ENCODE data around the gene SLC34A1. TPM values are rescaled to one million over a fixed set of nuclear protein-coding genes. Genes with fewer than 3 reads are reported as not detected.

The SLC34A1 gene
- total and polyA plus RNA-seq, 2 of the 4 experiments (the other 2 are of a cell fraction): not detected

DNA sequence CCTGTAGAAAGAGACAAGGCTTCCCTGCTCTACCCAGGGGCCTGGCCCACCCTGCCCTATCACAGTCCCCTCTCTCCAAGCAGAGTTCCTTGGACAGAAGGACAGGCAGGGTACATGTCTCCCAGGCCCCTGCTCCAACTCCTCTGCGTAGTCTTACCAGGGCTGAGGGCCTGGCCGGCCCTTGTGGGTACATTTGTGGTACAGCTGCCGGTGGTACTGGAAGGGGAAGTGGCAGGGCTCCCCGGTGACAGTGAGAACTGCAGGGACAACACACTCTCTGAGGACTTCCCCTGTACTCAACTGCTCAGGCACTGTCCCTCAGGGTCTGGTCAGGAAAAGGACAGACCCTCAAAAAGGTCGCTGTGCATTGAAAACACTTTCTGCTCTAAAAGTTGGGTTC, 21.6 kb downstream of the SLC34A1 start:
- CTCF ChIA-PET: interaction anchor here (5.4 kb wide), 1 partner anchor 14 kb away, joined by 56 read pairs; no protein-coding TSS in a partner anchor
- Histone ChIP-seq H2AK5ac (ENCODE audit: low read depth, low read length) (no peak overlapping the region), H2BK5ac (ENCODE audit: low read depth, low read length, poor library complexity, severe bottlenecking) (no peak overlapping the region), H2AFZ (replicated peaks; ENCODE audit: low read length, poor library complexity) (peak overlapping the region; percentile 36), H3K56ac (ENCODE audit: extremely low read depth, insufficient read depth, low read length) (no peak overlapping the region), H3K4me2 (ENCODE audit: low read depth, low read length) (no peak overlapping the region), H3K4me3 (ENCODE audit: insufficient read depth, low read depth, low read length) (no peak overlapping the region), H3K14ac (replicated peaks; ENCODE audit: low read depth, low read length) (no peak overlapping the region), H3K4me1 (ENCODE audit: control insufficient read depth, insufficient read depth, low read length) (peaks cover 4% of the 10 kb centered on the region; the same call in 1 of the 2 replicates), H3K23ac (ENCODE audit: low read depth, low read length) (no peak overlapping the region), H3K4ac (ENCODE audit: low read depth, low read length) (no peak overlapping the region), H3K27me3 (ENCODE audit: control insufficient read depth, insufficient read depth, low read length) (peaks cover 42% of the 10 kb centered on the region), H3K27ac (ENCODE audit: insufficient read depth, low read length) (no peak overlapping the region), H3K18ac (ENCODE audit: low read depth, low read length) (no peak overlapping the region), H4K91ac (ENCODE audit: insufficient read depth, low read depth, low read length) (no peak overlapping the region), H4K8ac (ENCODE audit: low read depth in 2 of 2, low read length in 2 of 2) (no peak overlapping the region), H2AK9ac (replicated peaks; ENCODE audit: low read depth, low read length, poor library complexity) (no peak overlapping the region), H3K79me1 (ENCODE audit: low read depth in 1 of 2, low read length in 2 of 2) (no peaks in the 10 kb centered on the region), H2BK20ac (ENCODE audit: low read depth, low read length) (no peak overlapping the region), H3K9me1 (ENCODE audit: insufficient read depth, low read length) (no peaks in the 10 kb centered on the region), H3K9me3 (ENCODE audit: control insufficient read depth, insufficient read depth, low read length) (no peaks in the 10 kb centered on the region), H4K20me1 (ENCODE audit: insufficient read depth, low read length) (no peaks in the 10 kb centered on the region), H2BK120ac (ENCODE audit: low read depth, low read length) (no peak overlapping the region), H4K5ac (ENCODE audit: low read depth, low read length) (no peak overlapping the region), H3K9ac (ENCODE audit: low read depth, low read length) (no peak overlapping the region), H3K36me3 (ENCODE audit: control insufficient read depth, insufficient read depth, low read length) (no peaks in the 10 kb centered on the region), H2BK15ac (ENCODE audit: low read depth, low read length) (no peak overlapping the region)
- ATAC-seq (ENCODE audit: low read depth): no peak
- no CpG with 5 or more reads among the region's 5 CpGs for WGBS, 2 experiments (ENCODE audit: extremely low coverage in 2 of 2, insufficient read length in 1 of 2)
- dilution Hi-C loops (cut with HindIII; ENCODE audit: low sequenced_read_pairs, unreplicated experiment) (no loop called here), intact Hi-C loops (cut with micrococcal nuclease) (loop anchor here (2.0 kb wide), 1 partner anchor 41 kb away; the partner anchor contains the start of gene PRR7), in situ Hi-C loops (cut with MboI; ENCODE audit: low sequenced_read_pairs) (loop anchor here (5.0 kb wide), 1 partner anchor 41 kb away; the partner anchor contains the start of gene PRR7)
- no peak for DNase-seq
- POLR2A ChIA-PET (ENCODE audit: unreplicated experiment): no interaction called here
- TF ChIP-seq RCOR1 (IDR thresholded peaks at IDR 0.05; ENCODE audit: insufficient replicate concordance, low read length) (no peak), RFX5 (IDR thresholded peaks at IDR 0.05; ENCODE audit: low read depth, low read length) (no peak), POLR2A (IDR thresholded peaks at IDR 0.05; ENCODE audit: low read depth, low read length) (no peak), CHD1 (IDR thresholded peaks at IDR 0.05; ENCODE audit: low read depth, low read length) (no peak), MAFK (IDR thresholded peaks at IDR 0.05; ENCODE audit: low read depth, low read length) (no peak), FOS (IDR thresholded peaks at IDR 0.05; ENCODE audit: low read depth, low read length) (no peak), MXI1 (IDR thresholded peaks at IDR 0.05; ENCODE audit: borderline replicate concordance, low read depth, low read length) (no peak), RAD21 (IDR thresholded peaks at IDR 0.05; ENCODE audit: low read length) (no peak)
- TF ChIP-seq, protein P1, sequence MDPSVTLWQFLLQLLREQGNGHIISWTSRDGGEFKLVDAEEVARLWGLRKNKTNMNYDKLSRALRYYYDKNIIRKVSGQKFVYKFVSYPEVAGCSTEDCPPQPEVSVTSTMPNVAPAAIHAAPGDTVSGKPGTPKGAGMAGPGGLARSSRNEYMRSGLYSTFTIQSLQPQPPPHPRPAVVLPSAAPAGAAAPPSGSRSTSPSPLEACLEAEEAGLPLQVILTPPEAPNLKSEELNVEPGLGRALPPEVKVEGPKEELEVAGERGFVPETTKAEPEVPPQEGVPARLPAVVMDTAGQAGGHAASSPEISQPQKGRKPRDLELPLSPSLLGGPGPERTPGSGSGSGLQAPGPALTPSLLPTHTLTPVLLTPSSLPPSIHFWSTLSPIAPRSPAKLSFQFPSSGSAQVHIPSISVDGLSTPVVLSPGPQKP (IDR thresholded peaks at IDR 0.05; ENCODE audit: borderline replicate concordance, low read depth, low read length): no peak
- TF ChIP-seq, protein P2, sequence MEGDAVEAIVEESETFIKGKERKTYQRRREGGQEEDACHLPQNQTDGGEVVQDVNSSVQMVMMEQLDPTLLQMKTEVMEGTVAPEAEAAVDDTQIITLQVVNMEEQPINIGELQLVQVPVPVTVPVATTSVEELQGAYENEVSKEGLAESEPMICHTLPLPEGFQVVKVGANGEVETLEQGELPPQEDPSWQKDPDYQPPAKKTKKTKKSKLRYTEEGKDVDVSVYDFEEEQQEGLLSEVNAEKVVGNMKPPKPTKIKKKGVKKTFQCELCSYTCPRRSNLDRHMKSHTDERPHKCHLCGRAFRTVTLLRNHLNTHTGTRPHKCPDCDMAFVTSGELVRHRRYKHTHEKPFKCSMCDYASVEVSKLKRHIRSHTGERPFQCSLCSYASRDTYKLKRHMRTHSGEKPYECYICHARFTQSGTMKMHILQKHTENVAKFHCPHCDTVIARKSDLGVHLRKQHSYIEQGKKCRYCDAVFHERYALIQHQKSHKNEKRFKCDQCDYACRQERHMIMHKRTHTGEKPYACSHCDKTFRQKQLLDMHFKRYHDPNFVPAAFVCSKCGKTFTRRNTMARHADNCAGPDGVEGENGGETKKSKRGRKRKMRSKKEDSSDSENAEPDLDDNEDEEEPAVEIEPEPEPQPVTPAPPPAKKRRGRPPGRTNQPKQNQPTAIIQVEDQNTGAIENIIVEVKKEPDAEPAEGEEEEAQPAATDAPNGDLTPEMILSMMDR (conservative IDR thresholded peaks at IDR 0.05; ENCODE audit: low read depth, low read length): no peak
- TF ChIP-seq, protein P3, sequence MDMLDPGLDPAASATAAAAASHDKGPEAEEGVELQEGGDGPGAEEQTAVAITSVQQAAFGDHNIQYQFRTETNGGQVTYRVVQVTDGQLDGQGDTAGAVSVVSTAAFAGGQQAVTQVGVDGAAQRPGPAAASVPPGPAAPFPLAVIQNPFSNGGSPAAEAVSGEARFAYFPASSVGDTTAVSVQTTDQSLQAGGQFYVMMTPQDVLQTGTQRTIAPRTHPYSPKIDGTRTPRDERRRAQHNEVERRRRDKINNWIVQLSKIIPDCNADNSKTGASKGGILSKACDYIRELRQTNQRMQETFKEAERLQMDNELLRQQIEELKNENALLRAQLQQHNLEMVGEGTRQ (IDR thresholded peaks at IDR 0.05; ENCODE audit: low read depth, low read length): no peak
- no TSS peak for BruUV-seq (replicated peaks)

Measured in IMR-90 (cell line).